SHP77 treated with DMSO at 0.1 percent for 48 hours (cell line): ENCODE data around the gene DHRS7B.
"Not testable (repeated sequence)": the region's sequence is repeated elsewhere in the genome, so short reads cannot be mapped to it uniquely, and the experiment has no call there.

Source experiments
- DNase-seq: peaks from one replicate; lab custom pipeline; 2025; lab: John Stamatoyannopoulos, UW

The DHRS7B gene

DNA sequence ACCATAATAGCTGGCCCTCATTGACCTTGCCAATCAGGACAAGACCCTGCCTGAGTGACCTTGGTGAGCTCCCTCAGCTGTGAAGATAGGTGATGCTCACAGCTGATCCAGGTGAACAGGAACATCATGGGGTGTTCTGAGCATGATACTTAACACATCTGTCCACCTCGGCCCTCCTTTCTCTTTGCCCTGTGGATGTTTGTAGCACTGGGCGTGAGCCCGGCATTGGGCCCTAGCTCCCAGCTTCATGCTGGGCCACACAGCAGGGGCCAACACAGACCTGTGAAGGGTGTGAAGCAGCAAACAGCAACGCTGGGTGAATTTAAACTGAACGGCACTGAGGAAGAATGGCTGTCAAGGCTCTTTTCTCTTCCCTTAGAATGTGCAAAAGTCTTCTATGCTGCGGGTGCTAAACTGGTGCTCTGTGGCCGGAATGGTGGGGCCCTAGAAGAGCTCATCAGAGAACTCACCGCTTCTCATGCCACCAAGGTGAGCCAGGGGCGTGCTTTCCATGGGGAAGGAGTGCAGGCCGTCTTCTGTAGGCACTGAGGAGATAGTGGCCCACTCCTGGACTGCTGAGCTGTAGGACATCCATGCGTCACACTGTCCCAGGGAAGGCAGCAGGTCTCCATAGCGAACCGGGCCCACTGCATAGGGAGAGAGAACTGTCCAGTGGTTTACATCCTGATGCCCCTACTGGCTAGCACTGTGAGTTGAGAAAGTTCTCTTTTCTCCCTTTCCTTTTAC, 51.3 kb downstream of the DHRS7B start:
- no peak for DNase-seq

- no peak for DNase-seq
Observed at GRCh38 chr17:21183468-21183867, 56.7 kb downstream of the DHRS7B start.

- DNase-seq = no peak
Observed at GRCh38 chr17:21184570-21184969, 57.8 kb downstream of the DHRS7B start.

GRCh38 chr17:21185061-21185460, 58.3 kb downstream of the DHRS7B start:
- no peak for DNase-seq

DNA sequence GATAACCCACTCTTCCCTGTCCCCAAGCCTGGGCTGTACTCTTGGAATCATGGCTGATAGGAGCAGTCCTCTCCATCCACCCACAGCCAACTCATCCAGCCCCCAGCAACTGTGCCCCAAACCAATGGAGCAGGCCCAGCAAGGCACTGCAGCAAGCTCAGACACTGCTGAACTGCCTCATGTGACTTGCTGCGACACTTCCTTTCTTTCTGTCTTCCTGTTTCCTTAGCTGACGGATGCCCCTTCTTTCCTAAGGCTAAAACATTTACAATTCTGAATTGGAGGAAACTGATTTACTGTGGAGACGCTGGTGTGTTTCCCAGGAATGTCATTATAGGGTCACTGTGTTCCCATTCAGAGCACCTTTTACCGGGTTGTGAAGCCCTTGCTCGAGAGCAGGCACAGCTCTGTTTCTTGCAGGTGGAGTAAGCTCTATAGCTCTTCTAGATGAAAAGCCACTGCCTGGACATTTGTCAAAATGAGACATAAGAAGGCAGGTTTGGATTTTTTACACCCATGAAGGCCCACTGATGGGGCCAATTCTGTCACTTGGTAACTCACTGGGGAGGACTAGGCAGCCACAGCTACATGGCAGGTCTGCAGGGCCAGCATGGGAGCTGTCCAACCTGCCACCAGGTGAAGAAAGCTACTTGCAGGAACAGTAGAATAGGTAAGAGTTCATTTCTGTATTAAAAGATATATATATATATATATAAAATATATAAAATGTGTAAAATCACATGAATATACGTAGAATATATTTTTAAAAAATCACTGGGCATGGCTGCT, 59.8 kb downstream of the DHRS7B start:
- DNase-seq = no peak

GRCh38 chr17:21189361-21189760, 62.6 kb downstream of the DHRS7B start:
- no peak for DNase-seq

DNA sequence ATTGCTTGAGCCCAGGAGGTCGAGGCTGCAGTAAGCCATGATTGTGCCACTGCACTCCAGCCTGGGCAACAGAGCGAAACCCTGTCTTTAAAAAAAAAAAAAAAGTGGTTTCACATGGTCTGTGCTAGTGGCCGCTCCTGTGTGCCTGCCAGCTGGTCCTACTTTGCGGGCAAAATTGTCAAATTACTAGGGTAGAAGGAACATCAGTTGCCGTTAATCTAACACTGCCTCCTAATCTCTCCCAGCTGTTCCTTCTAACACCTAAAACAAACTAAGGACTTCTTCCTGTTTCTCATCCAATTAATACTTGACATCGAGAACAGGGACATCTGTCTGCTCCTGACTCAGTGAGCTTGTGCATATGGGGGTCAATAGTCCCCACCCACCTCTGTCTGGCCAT, 63.3 kb downstream of the DHRS7B start:
- DNase-seq = no peak

DNA sequence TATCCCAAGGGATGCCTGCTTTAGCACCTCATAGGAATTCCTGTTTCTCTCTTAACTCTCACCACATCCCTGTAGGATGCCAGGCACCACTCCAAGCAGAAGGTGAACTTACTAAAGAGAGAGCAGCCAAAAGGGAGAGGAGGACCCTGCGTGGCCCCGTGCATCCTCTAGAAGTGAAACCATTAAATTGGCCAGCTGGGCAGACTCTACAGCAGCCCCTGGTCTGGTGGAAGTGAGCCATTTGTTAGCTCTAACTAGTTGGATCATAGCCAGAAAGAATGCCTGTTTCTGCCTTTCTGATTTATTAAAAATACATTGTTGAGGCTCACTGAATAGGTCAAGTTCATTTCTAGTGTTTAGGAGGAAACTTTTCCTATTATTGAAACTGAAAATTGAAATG, 64.9 kb downstream of the DHRS7B start:
- DNase-seq = no peak

- DNase-seq = not testable (repeated sequence)
Observed at GRCh38 chr17:21192414-21192813, 65.7 kb downstream of the DHRS7B start.

GRCh38 chr17:21193031-21193430, 66.3 kb downstream of the DHRS7B start:
- no peak for DNase-seq

- DNase-seq = no peak
Observed at GRCh38 chr17:21194226-21194625, 67.5 kb downstream of the DHRS7B start.

- no peak for DNase-seq
Observed at GRCh38 chr17:21194703-21195102, 67.9 kb downstream of the DHRS7B start.

GRCh38 chr17:21196126-21196525, 69.4 kb downstream of the DHRS7B start:
- DNase-seq = no peak

DNA sequence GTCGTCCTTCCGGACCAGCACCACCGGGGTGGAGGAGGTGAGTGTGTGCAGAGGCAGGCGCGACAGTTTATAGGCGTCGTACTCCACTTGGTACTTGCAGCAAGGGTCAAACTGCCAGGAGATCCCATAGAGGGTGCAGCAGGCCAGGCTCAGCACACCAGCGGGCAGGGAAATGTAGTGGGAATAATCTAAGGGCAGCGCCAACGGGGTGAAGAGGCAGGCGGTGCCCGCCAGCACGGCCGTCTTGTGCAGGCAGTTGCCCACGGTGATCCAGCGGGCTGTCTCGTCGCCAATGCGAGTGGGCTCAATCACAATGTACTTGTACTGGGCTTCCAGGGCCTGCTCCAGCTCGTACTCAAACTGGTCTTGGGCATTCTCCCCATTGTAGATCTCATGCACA, 71.6 kb downstream of the DHRS7B start:
- DNase-seq = no peak

DNA sequence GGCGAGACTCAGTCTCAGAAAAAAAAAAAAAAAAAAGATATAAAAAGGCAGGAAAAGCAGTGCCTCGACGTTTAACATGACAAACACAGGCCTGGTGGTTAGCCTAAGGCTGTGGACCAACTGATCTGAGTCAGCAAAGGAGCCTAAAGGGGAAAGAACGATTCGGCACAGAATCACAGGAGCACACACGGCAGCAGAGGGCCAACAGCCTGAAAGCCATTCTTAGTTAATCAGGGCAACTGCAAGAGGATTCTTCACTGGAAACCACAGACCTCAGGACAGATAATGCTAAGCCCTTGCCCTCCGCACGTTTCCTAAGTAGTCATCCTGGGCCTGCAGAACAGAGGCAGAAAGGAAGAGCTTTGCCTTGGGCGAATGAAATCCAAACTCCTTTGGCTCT, 72.5 kb downstream of the DHRS7B start:
- no peak for DNase-seq

DNA sequence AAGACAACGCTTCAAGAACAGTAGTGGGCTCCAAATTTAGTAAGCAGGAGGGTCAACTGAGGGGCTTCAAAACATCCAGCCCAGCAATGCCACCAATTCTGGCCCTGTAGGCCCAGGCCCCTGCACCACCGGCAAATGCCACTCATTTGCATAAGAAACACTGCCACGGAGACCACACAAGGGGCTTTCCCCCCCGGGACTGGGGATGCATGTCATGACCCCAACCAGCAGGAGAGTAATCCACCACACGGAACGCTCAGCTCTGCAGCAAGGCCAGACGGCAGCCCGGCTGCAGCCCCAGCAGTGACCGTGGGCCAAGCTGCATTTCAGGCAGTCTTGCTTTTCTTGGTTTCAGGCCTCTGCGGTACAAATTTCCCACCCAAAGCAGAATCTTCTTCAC, 73.1 kb downstream of the DHRS7B start:
- no peak for DNase-seq

DNA sequence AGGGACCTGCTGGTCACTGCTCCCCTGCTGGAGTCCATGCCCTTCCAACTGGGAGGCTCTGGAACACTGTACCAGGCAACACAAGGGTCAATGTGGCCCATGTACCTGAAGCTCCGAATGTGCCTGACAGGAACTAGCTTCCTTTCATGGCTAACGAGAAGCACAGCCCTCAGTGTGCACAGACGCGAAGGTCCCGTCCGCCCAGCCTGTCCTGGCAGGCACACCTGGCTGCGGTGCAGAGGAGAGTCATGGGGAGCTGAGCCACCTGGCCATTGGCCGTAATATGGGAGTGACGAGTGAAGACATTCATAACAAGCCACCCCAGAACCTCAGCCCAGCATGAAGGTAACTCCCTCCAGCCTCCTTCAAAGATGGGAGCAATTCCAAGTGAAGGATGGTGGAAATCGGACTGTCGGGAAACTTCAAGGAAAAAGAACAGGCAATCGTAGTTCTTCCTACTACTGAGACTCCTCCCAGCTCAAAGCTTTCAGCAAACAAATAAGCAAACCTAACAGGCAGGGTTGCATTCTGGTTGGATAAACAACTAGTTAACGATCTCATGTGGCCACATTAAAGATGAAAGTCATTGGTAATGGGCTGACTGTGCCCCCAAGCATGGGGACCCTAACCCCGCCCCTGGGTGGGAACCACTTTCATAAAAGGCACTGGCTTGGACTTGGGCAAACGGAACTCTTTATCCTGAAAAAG, 74.0 kb downstream of the DHRS7B start:
- no peak for DNase-seq

DNA sequence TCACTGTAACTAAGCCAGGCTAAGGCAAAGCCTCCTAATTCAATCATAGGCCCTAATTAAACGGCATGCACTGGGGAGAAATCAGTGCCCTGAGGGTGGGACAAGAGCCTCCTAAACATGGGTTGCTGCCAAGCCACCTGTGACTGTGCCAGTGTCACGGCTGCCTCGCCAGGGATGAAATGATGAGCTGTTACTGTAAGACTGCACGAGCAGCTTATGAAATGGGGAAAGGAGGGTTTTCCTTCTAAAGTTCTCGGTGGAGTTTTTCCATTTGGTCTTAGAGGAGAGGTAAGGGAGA, 74.5 kb downstream of the DHRS7B start:
- DNase-seq = no peak

- no peak for DNase-seq
Observed at GRCh38 chr17:21201874-21202273, 75.1 kb downstream of the DHRS7B start.

- DNase-seq = no peak
Observed at GRCh38 chr17:21202512-21202911, 75.7 kb downstream of the DHRS7B start.

DNA sequence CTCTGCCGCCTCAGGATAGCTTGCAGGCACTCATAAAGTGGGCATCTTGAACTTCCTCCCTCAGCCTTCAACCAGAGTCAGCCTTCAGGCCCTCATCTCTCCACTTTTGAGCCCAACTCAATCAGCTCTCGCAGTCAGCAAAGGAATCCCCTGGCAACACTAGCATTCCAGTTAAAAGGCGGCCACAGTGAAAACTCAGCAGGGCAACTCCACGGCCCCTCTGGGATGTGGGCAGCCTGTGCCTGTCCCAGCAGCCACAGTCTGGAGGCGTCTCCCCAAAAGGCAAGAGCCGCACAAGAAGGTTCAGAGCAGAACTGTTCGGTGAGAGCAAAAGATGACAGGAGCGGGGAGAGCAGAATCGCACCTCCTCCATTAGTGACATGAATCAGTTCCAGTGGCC, 78.2 kb downstream of the DHRS7B start:
- DNase-seq = no peak

GRCh38 chr17:21208352-21208751, 81.6 kb downstream of the DHRS7B start:
- no peak for DNase-seq

DNA sequence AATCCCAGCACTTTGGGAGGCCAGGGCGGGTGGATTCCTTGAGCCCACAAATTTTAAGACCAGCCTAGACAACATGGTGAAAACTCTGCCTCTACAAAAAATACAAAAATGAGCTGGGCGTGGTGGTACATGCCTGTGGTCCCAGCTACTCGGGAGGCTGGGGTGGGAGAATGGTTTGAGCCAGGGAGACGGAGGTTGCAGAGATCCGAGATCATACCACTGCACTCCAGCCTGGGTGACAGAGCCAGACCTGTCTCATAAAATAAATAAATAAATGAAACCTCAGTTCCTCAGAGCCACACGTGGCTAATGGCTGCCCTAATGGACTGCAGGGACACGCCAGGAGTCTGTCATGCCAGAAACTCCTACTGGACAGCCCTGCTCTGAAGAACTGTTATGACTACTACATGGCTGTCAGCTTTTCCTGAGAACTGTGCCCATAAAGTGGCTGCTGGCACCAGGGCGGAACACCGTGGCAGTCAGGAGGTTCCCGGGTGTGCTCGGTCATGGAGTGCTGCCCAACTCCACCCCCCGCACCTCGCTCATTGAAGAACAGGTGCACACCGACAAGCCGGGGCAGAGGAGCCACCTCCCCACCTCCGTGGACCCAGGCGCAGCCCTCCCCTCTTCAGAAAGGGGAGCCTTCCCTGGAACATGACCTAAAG, 82.9 kb downstream of the DHRS7B start:
- no peak for DNase-seq
